Heart right ventricle (tissue), 16 donors: ENCODE data around the gene UBTF. TPM values are rescaled to one million over a fixed set of nuclear protein-coding genes. Genes with fewer than 3 reads are reported as not detected.
A peak's percentile ranks its signal among the peaks of the same experiment; 100 is the strongest.

Experiments
- ATAC-seq, 8 donors: fragments of 200-7000 bp; cut with Tn5 transposase; one replicate each; pipeline ENCODE4 v1.9.1; 2020; ENCODE audit warnings: mild to moderate bottlenecking in 8 of 8, moderate library complexity in 8 of 8, moderate number of reproducible peaks in 1 of 8
- DNase-seq, 2 donors: peaks; one replicate each; pipeline ENCODE4 v3.0.0-alpha.2; 2020
- H3K27ac ChIP-seq, 10 donors: fragments of 200-600 bp; sonication (generic) in 2 of 10; one replicate each; pipeline versions ENCODE4 v1.5.0 to v1.8.0; 2020 to 2022; ENCODE audit warnings: mild to moderate bottlenecking in 3 of 10
- H3K27me3 ChIP-seq, 7 donors: fragments of 200-600 bp; one replicate each; pipeline ENCODE4 v1.8.0; 2021 to 2022; ENCODE audit warnings: mild to moderate bottlenecking in 2 of 7
- H3K36me3 ChIP-seq, 9 donors: fragments of 200-600 bp; sonication (generic) in 1 of 9; one replicate each; pipeline versions ENCODE4 v1.5.0 to v1.8.0; 2020 to 2022; ENCODE audit warnings: mild to moderate bottlenecking in 2 of 9
- H3K4me1 ChIP-seq, 9 donors: fragments of 200-600 bp; sonication (generic) in 1 of 9; one replicate each; pipeline versions ENCODE4 v1.5.0 to v1.8.0; 2020 to 2022; ENCODE audit warnings: mild to moderate bottlenecking in 4 of 9
- H3K4me3 ChIP-seq, 10 donors: fragments of 200-600 bp; sonication (generic) in 2 of 10; one replicate each; pipeline versions ENCODE4 v1.5.0 to v1.8.0; 2020 to 2022; ENCODE audit warnings: mild to moderate bottlenecking in 7 of 10, moderate library complexity in 2 of 10
- H3K9me3 ChIP-seq, 11 donors: fragments of 200-600 bp in 10 of 11; sonication (generic) in 2 of 11; one replicate each; pipeline versions ENCODE4 v1.5.0 to v1.8.0; 2013 to 2022; ENCODE audit warnings: mild to moderate bottlenecking in 2 of 11, control low read depth in 1 of 11, moderate library complexity in 1 of 11
- WGBS, 2 donors: extraction: QIAGEN DNeasy Blood & Tissue Kit; methylation state at CpG; one replicate each; pipeline ENCODE4 v1.1.7; 2013; ENCODE audit warnings: inconsistent platforms in 1 of 2; 5-methylcytosine and 5-hydroxymethylcytosine counted together
- intact Hi-C, 10 donors: fragments of 100-400 bp; cut with DNase I; formaldehyde crosslinking; loops; one replicate each; pipeline versions ENCODE4 v1.11.1 to v1.14.2; 2022
- polyA plus RNA-seq, 2 donors: library from polyadenylated mRNA; stranded (reverse); fragments of 200-250 nt; gene quantifications; one replicate each; pipeline ENCODE4 v1.2.3, GENCODE V29; 2013
- total RNA-seq, 10 donors: library from RNA; stranded (reverse); fragmentation: NEBNext Ultra II Directional in 3 of 10; extraction: Animal tissue kit (Norgen Biotek cat#: 25700) in 3 of 10; gene quantifications; one replicate each; pipeline versions ENCODE4 v1.2.1 to v1.2.4, GENCODE V29; 2021 to 2023
- TF ChIP-seq, protein P1 (sequence below), 9 donors: fragments of 200-600 bp; sonication (generic) in 2 of 9; IDR thresholded peaks; one replicate each; pipeline versions ENCODE4 v1.5.0 to v1.8.0; 2021 to 2022; ENCODE audit warnings: antibody characterized with exemption in 9 of 9, mild to moderate bottlenecking in 5 of 9, moderate library complexity in 1 of 9
- donor health status: Arrhythmogenic right ventricular cardiomyopathy.
- donor health status: ischemic (EF 13 %, LVEDD 7.1; RV severe dilation, severe dysfunction).
- donor health status: healthy with polysubstance abuse.
- donor health status: DM: no; HTN: yes; CAD: no.
- donor health status: DM: no; HTN: no; CAD: no.
- donor health status: ischemic (EF 25% LVEDD 6.9; RV normal size, moderate dysfunction).
- donor health status: ischemic (EF 25% LVEDD 5.7; RV mildly dilated, moderate dysfunction).
- donor health status: healthy.
- donor health status: DM: yes; HTN: yes; CAD: no.
- donor health status: Ischemic cardiomyopathy.
- donor health status: ischemic (EF 35%, LVEDD 5.7; RV mildly dilated, moderate dysfunction).
- donor health status: nonischemic (EF 11% LVEDD 7.7; RV severe dilation, severe dysfunction).
- donor health status: DM: yes; HTN: yes; CAD: no.
- donor health status: PGD.
- donor health status: ischemic (EF 29% LVEDD 5.4; RV normal size, mild dysfunction).
- donor health status: nonischemic (EF 23%, LVEDD 6.1; RV moderate dilation, normal function).

Gene UBTF
- total and polyA plus RNA-seq, 12 donors: 30.8 to 56.3 (median 40.9) TPM

DNA sequence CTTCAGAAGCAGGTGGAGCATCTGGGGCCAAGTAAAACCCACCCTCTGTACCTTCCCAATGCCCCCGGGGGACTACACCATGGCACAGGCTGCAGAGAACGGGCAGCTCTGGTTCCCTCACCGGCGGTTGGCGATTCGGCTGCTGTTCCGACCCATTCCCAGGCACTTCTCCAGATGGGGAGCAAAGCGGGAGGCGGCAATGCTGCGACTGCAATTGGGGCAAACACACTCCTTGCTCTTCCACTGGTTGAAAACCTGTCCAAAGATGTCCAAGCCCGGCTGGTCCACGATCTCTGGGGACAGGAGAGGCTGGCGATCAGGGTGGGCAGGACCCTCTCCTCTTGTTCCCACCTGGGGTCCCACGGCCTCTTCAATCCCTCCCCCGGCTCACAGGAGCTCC, 22.4 kb downstream of the UBTF start:
- 92 to 93% methylated on average over 15 of the region's 15 CpGs for WGBS, 2 donors
- no peak for ATAC-seq
- DNase-seq: no peak

DNA sequence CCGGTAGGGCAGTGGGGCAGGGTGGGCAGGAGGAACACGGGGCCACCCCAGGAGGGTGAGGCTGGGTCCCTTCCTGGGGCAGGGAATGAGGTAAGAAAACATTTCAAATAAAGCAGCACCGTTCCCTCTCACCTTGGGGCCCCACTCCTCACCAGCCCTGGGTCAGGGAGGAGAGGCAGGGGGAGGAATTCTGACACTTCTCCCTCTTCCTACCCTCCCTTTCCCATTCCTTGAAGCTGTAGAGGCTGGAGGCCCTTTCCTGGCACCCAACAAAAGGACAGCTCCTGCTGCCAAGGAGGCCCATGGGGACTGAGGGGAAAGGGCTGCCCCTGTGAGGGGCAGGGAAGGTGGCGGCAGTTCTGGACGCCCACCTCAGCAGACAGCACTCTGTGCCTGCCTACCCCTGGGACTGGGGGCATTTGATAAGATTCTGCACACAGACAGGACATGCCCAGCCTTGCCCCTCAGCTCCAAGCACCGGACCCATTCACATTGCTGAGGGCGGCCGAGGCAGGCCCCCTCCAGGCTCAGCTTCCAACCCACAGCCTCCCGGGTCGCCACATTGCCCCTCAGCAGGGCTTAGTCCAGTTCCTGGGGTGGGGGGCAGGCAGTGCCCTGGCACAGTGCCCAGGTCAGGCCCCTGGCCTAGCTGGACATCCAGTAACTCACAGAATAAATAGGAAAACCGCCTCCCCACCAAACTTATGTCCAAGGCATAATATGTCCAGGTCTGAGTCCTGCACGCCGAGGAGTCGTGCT, 26.0 kb downstream of the UBTF start:
- intact Hi-C loops: no loop called here
- Histone ChIP-seq H3K27ac (no peak overlapping the region), H3K4me1 (peaks cover 0 to 40% (median 17%) of the 10 kb centered on the region in 9 donors), H3K9me3 (no peaks in the 10 kb centered on the region), H3K4me3 (no peak overlapping the region), H3K36me3 (peaks cover 0 to 91% (median 48%) of the 10 kb centered on the region in 9 donors), H3K27me3 (no peaks in the 10 kb centered on the region)
- no peak for DNase-seq
- TF ChIP-seq, protein P1, sequence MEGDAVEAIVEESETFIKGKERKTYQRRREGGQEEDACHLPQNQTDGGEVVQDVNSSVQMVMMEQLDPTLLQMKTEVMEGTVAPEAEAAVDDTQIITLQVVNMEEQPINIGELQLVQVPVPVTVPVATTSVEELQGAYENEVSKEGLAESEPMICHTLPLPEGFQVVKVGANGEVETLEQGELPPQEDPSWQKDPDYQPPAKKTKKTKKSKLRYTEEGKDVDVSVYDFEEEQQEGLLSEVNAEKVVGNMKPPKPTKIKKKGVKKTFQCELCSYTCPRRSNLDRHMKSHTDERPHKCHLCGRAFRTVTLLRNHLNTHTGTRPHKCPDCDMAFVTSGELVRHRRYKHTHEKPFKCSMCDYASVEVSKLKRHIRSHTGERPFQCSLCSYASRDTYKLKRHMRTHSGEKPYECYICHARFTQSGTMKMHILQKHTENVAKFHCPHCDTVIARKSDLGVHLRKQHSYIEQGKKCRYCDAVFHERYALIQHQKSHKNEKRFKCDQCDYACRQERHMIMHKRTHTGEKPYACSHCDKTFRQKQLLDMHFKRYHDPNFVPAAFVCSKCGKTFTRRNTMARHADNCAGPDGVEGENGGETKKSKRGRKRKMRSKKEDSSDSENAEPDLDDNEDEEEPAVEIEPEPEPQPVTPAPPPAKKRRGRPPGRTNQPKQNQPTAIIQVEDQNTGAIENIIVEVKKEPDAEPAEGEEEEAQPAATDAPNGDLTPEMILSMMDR (IDR thresholded peaks at IDR 0.05): no peak
- ATAC-seq: no peak
- WGBS, 2 donors: 90 to 93% methylated on average over 13 to 14 of the region's 14 CpGs

More for the DNA sequence above, 22.4 kb downstream of the UBTF start:
- H3K27me3 ChIP-seq: no peaks in the 10 kb centered on the region
- no peak overlapping the region for H3K4me3 ChIP-seq
- intact Hi-C loops: loop anchor here in 1 of 10 donors (5.0 kb wide), 1 partner anchor 55 kb away; the partner anchor contains the start of gene HROB
- peak overlapping the region in 3 of 10 donors; percentile 99 to 100 (median 99) for H3K27ac ChIP-seq
- H3K4me1 ChIP-seq: peaks cover 0 to 44% (median 23%) of the 10 kb centered on the region in 9 donors
- TF ChIP-seq, protein P1 (IDR thresholded peaks at IDR 0.05): no peak
- peaks cover 0 to 56% (median 40%) of the 10 kb centered on the region in 9 donors for H3K36me3 ChIP-seq
- H3K9me3 ChIP-seq: no peaks in the 10 kb centered on the region

DNA sequence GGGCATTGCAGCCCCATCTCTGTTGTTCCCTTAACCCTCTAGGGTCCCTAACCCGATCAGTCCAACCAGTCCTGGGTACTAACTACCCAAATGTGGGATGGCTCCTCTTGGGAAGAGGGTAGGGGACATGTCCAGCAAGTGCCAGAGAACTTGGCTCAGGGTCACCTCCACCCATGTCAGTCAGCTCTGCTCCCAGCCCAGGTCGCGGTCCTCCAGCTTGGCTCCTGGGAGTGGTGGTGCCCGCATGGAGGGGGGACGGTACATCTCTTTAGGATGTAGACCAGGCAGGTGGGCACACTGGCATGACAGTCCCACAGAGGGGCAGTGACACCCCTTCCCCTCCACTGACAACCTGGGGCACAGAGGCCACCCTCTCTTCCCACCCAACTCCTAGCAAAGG, 26.7 kb downstream of the UBTF start:
- peaks cover 5 to 40% (median 17%) of the 10 kb centered on the region in 9 donors for H3K4me1 ChIP-seq
- ATAC-seq: no peak
- H3K4me3 ChIP-seq: no peak overlapping the region
- no peak for DNase-seq
- peak overlapping the region in 1 of 10 donors; percentile 27 for H3K27ac ChIP-seq
- WGBS, 2 donors: 87 to 95% methylated on average over 5 of the region's 5 CpGs
- intact Hi-C loops: no loop called here
- TF ChIP-seq, protein P1 (IDR thresholded peaks at IDR 0.05): no peak
- peaks cover 0 to 92% (median 48%) of the 10 kb centered on the region in 9 donors for H3K36me3 ChIP-seq
- no peaks in the 10 kb centered on the region for H3K9me3 ChIP-seq
- H3K27me3 ChIP-seq: no peaks in the 10 kb centered on the region

DNA sequence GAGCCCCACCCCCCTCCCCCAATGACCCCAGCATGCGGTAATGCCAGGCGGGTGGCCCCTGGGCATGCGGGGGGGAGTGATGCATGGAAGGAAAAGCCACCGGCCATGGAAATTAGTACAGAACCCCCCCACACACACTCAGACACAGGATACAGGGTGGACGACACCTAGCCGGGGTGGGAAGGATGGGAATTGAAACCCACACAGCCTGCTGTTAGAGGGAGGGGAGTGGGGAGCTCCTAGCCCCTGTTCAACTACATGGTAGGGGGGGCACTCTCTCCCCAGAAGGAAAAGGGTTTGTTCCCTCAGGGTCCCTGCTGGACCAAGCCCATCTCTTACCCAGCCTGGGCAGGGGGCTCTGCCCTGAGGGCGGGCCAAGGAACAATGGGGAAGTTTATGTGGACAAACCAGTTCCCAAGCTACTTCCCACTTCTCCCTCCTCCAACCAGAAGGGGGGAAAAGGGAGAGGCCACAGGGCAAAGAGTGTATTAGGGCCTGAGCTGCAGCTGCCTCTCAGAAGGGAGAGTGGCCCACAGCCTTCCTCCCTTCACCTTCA, 27.5 kb downstream of the UBTF start:
- TF ChIP-seq, protein P1 (IDR thresholded peaks at IDR 0.05): no peak

More for the DNA sequence above, 27.5 kb downstream of the UBTF start:
- DNase-seq (no peak), ATAC-seq (peak in 1 of 8 donors; percentile 9)
- Histone ChIP-seq H3K4me1 (peaks cover 5 to 36% (median 15%) of the 10 kb centered on the region in 9 donors), H3K9me3 (no peaks in the 10 kb centered on the region), H3K27me3 (no peaks in the 10 kb centered on the region), H3K36me3 (peaks cover 0 to 85% (median 42%) of the 10 kb centered on the region in 9 donors), H3K4me3 (no peak overlapping the region), H3K27ac (peak overlapping the region in 2 of 10 donors; percentile 15 to 27)
- intact Hi-C loops: no loop called here
- 76 to 77% methylated on average over 7 of the region's 7 CpGs for WGBS, 2 donors
